GOT3 (cell line): ENCODE results near the gene GLIPR1L2.
"Not testable (repeated sequence)": the region's sequence is repeated elsewhere in the genome, so short reads cannot be mapped to it uniquely, and the experiment has no call there.

Experiments
- DNase-seq: peaks from one replicate; lab custom pipeline; 2025; ENCODE audit warnings: mixed read lengths; lab: John Stamatoyannopoulos, UW

The GLIPR1L2 gene

DNA sequence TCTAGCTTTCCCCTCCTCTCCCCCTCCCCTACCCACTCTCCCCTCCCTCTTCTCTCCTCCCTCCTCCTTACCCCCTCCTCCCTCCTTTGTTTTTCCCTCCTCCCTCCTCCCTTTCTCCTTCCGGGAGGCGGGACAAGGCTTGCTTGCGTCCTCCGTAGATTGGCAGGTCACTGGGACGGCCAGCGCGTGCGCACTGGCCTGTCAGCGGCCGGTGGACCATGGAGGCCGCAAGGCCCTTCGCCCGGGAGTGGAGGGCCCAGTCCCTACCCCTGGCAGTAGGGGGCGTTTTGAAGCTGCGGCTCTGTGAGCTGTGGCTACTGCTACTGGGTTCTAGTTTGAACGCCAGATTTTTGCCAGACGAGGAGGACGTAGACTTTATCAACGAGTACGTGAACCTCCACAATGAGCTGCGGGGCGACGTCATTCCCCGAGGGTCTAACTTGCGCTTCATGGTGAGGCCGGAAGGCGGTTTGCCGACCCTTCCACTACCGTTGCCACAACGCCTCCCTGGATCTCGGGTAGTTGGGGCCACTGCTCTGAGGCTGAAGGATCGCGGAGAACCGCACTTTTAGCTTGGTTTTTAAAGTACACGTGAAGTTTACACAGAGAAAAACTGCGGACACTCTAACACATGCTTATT lies at the start of gene GLIPR1L2:
TSS of gene GLIPR1L2 (plus strand) at position 191 of the 640 bp plus-strand sequence. CDS start at position 219, 28 bp downstream.
- DNase-seq: peak; percentile 65

DNA sequence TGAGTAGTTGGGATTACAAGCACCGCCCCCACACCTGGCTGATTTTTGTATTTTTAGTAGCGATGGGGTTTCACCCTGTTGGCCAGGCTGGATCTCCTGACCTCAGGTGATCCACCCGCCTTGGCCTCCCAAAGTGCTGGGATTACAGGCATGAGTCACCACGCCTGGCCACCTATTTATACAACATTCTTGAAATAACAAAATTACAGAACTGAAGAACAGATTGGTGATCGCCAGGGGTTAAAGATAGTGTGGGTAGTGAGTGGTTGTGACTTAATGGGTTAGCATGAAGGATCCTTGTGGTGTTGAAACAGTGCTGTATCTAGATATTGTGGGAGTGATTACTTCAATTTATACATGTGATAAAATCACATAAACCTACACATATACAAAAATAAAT lies 49.0 kb upstream of the GLIPR1L2 start:
- no peak for DNase-seq

DNA sequence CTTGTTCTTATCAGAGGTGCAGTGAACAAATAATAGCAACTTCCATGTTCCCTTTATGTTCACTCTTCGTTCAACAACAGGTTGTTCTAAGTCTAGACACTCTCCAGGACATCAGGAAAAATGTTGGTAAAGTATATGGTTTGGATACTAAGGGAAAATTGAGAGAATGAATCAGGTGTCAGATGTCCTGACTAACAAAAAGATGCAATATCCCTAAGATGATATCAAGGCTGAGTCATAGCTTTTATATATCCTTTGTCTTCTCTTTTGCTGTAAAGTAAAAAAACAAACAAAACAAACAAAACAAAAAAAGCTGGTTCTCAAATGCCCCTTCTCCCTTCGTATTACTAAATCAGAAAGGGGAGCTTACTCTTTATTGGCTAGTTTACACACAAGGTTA lies 45.4 kb upstream of the GLIPR1L2 start:
- DNase-seq: no peak

DNA sequence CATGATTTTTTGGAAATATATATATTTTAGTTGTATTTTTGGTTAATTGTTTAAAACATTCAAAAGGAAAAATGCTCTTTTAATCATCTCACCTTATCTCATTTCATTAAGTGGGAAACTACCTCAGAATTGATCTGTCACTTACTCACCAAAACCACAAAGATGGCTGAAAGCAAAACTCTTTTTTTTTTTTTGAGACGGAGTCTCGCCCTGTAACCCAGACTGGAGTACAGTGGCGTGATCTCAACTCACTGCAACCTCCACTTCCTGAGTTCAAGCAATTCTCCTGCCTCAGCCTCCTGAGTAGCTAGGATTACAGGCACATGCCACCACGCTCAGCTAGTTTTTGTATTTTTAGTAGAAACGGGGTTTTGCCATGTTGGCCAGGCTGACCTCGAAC lies 44.7 kb upstream of the GLIPR1L2 start:
- DNase-seq: not testable (repeated sequence)

DNA sequence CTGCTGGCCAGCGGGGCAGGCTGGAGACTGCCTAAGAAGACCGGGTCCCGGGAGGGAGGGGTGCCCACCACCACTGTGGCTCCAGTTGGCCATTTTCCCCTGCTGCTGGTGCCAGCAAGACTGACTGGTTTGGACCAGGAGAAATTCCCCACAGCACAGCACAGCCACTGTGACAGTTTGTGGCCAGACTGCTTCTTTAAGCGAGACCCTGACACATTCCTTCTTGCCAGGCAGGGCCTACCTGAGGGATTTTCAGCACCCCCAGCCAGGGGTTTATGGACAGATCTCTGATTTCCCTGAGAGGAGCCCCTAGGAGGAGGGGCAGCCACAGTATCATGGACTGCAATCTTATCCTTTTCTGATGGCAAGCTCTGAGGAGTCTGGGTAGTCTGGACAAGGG lies 40.9 kb upstream of the GLIPR1L2 start:
- no peak for DNase-seq

DNA sequence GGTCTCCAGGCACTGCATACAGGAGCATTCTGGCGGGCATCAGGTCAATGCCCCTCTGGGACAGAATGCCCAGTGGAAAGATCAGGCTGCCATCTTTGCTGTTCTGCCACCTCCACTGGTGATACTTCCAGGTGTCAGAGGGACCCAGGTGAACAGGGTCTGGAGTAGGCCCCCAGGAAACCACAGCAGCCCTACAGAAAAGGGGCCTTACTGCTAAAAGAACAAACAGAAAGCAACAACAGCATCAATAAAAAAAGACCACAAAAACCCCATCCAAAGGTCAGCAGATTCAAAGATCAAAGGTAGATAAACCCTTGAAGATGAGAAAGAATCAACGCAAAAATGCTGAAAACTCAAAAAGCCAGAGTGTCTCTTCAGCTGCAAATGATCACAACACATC lies 40.5 kb upstream of the GLIPR1L2 start:
- no peak for DNase-seq

DNA sequence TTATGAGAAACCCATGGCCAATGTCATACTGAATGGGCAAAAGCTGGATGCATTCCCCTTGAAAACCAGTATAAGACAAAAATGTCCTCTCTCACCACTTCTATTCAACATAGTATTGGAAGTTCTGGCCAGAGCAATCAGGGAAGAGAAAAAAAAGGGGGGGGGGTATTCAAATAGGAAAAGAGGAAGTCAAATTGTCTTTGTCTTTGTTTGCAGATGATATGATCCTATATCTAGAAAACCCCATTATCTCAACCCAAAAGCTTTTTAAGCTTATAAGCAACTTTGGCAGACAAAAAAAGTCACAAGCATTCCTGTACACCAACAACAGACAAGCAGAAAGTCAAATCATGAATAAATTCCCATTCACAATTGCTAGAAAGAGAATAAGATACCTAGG lies 36.9 kb upstream of the GLIPR1L2 start:
- DNase-seq: no peak

DNA sequence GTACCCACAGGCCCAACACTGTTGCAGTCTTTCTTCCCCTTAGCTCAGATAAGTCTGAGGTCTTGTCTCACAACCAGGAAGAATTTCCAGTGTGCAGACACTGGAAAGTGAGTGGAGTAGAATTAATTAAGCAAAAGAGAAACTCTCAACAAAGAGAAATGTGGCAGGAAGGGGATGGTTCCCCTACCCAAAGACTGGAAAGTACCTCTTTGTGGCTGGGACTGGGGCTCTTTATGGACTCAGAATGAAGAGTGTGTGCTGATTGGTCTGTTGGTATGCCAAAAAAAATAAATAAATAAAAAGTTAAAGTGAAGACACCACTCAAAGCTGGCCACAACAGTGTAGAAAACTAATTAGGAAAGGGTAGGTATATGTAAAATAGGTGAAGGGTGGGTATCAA lies 30.0 kb upstream of the GLIPR1L2 start:
- DNase-seq: no peak

DNA sequence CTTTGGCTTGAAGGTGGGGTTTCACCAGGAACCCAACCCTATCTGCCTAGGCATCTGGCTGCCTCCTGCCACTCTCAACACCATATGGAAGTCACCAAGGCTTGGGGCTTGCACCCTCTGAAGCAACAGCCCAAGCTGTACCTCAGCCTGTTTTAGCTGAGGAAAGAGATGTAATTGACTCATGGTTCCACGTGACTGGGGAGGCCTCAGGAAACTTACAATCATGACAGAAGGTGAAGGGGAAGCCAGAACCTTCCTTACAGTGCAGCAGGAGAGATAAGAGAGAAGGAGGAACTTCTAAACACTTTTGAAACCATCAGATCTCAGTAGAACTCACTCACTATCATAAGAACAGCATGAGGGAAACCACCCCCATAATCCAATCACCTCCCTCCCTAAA lies 29.5 kb upstream of the GLIPR1L2 start:
- no peak for DNase-seq

DNA sequence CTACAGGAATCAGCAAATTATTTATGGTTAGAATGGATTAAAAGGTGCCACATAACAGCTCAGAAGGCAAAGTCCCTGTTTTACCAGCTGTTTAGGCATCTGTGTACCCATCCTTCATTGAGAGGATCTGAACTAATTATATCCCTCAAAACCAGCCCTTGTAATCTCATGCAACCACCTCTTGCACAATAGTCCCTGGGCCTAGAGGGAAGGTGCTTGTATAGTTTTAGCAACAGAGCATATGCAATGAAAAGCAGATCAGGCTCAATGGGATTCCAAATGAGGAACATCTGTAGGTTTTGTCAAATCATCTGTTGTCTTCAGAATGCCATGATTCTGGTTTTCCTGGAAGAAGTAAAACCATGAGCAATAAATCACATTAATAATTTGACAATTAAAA lies 26.0 kb upstream of the GLIPR1L2 start:
- DNase-seq: no peak

DNA sequence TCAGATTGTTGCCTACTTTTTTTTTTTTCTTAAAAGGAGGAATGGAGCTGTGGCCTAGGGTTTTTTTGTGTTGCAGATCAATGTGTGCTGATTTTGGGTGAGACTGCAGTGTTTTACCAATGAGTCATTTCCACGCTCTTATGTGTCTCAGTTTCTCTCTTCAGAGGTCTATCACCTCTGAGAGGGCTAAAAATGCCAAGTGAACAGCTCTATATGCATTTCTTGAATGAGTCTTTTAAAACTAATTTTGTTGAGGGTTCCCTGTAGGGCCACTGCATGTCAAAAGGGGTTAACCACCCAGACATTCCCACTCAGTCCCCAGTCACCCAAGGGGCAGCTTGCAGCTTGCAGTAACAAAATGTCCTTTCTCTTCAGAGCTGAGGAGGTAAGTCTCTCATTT lies 24.3 kb upstream of the GLIPR1L2 start:
- no peak for DNase-seq

DNA sequence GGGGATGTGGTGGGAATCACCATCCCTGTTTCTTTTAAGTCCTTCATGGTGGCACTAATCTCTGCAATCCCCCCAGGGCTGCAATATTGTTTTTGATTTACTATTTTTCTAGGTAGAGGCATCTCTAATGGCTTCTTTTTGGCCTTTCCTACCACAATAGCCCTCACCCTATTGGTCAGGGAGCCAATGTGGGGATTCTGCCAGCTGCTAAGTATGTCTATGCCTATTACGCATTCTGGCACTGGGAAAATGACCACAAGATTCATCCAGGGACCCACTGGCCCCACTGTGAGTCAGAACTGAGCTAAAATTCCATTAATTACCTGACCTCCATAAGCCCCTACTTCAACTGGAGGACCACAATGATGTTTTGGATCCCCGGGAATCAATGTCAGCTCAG lies 15.9 kb upstream of the GLIPR1L2 start:
- DNase-seq: no peak

DNA sequence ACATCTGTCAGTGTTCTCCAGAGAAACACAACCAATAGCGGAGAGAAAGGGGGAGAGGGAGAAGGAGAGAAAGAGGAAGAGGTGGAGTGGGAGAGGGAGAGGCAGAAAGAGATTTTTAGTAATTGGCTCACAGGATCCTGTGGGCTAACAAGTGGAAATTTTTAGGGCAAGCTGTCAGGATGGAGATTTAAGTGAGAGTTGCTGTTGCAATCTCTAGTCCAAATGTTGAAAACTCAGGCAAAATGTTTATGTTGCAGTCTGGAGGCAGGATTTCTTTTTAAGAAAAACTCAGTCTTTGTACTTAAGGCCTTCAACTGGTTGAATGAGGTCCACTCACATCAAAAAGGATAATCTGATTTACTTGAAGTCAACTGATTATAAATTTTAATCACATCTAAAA lies 12.5 kb upstream of the GLIPR1L2 start:
- DNase-seq: no peak

DNA sequence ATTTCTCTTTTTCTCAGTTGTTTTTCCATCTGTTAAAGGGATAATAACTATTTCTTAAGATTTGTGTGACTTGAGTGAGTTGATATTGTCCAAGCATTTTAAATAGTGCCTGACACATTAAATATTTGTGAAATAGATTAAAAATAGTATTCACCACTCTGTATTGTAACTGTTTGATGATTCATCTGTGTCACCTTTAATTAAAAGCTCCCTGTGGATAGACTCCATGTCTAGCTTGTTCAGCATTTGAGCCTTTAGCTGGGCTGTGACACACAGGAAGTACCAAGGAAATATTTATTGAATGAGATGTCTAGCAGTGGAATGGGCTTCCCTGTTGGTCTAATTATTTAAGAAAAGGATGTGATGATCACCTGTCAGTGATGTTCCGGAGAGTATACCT lies 1.8 kb upstream of the GLIPR1L2 start:
- DNase-seq: no peak

DNA sequence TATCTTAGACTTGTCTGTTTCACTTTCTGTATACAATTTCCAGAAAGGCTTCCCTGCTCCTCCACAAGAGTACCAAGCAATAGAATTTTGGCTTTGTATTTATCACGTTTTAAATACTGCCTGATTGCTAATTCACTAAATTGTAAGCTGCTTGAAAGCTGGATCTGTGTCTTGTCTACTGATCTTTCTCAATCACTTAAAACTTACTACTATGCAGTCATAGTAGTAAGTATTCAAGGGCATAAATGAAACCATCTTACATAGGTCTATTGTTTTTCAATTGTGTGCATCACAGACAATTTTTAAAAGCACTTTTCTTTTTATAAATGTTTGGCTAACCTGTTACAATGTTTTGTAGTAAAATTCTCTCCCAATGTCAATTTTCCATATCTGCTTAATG lies 1.2 kb upstream of the GLIPR1L2 start:
- no peak for DNase-seq

DNA sequence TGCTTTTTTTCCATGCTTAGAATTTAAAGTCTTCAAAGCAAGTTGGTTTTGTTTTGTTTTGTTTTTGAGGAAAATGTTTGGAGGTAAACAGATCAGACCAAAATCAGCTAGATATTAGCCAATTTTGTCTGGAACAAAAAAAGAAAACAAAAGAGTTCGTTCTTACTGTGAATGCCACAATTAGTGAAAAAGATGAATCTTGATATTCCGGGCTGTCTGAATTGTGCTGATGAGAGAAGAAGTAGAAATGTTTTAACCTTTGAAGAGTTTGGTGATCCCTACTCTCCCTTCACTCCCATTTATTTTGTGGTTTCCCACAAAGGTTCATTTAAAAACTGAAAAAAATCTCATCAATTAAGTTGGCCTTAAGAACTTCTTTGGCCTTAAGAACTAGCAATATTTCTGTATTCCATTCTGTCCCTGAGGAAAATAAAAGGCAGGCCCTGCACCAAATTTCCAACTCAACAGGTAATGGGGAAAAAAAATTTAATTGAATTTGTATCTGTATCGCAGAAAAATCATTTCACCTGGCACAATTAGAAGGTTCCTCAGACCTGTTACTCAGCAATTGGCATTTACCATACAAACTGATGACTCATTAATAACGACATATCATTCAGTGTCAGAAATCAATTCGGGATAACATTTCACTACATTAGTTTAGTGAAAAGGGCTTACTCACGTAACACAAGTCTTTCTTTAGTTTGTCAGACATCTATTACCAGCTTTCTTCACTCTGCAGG lies 562 bp upstream of the GLIPR1L2 start:
- DNase-seq: no peak

DNA sequence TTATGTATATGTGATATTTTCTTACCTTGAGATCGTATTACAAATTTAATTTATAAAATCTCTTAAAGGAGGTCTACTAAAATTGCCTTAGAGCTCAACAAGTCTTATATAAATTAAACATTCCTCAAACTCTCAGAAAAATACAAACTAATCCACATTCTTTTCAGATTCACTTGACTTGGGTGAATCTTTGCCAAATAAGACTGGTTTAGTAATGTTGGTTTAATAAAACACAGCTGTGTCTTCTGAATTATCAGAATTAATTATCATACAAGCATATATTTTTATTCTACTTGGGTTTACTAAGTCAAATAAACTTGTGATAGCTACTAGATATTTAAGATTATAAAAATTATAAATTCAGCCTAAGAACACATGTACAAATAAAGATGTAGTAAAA lies 13.3 kb downstream of the GLIPR1L2 start:
- no peak for DNase-seq

DNA sequence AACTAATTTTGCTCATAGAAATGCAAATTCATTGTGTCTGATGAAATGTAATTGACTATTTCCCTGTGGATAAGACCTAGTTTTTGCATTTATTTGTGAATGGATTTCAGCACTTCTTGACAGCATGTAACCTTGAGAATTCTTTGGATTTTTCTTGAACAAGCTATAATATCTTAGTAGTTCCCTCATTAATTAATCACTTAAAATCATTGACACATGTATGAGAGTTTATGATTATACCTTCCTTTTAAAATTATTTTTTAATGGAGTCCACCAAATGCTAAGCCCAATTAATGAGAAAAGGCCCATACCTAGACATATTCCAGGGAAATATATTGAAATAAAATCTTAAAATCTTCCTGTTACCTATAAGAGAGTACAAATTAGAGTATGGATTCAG lies 16.8 kb downstream of the GLIPR1L2 start:
- DNase-seq: no peak

DNA sequence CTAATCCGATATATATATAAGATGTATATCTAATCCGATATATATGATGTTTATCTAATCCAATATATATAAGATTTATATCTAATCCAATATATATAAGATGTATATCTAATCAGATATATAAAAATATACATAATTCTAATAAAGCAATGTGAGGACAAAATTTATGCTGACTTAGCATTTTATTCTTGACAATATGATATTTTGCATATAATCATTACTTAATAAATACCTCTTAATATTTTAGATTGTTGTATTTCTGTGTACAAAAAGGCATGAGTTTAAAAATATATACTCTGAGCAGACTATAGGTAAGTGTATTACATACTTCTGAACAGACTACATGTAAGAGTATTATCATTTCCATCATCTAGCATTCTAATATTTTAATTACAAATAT lies 18.9 kb downstream of the GLIPR1L2 start:
- DNase-seq: no peak

DNA sequence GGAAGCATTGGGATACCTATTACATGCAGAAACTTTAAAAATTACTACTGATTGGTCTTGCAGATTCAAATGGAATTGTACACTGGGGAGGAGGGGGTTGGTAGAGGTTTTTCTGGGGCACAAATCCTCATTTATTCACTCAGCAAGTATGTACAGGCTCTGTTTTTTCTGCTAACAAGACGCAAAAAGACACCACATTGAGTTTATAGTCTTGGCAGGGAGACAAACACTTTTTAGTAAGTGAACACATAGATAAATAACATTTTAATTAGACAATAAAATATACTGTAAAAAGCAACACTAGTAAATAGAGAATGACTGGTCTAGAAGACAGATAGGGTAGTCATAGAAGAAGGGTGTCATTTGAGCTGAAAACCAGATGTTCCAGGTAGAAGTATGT lies 23.8 kb downstream of the GLIPR1L2 start:
- DNase-seq: no peak

DNA sequence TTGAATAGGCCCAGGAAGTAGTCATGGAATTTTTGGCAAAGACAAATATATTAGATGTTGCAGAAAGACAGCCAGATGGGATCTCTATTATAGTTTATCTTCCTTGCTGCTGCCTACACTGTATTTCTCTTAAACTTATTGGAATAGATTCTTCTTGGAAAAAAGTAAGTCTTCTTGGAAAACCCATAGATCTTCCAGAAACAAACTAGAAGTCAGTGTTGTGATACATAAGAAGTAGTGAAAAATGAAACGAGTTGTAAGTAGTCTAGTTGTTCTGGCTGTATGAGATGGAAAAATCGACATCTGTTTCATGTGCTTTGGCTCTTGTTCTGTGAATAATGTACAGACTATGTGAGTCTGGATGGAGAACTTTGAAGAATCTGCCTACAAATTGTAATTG lies 29.0 kb downstream of the GLIPR1L2 start:
- DNase-seq: no peak

DNA sequence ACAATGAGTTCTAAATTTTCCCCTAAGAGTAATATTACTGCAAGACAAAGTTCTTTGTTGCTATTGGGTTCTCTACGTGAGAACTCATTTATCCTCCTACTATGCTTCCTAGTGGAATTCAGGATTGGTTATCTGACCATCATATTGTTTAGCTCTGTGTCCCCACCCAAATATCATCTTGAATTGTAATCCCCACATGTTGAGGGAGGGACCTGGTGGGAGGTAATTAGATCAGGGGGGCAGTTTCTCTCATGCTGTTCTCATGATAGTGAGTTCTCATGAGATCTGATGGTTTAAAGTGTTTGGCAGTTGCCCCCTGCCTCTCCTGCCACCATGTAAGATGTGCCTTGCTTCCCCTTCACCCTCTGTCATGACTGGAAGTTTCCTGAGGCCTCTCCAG lies 36.6 kb downstream of the GLIPR1L2 start:
- no peak for DNase-seq

DNA sequence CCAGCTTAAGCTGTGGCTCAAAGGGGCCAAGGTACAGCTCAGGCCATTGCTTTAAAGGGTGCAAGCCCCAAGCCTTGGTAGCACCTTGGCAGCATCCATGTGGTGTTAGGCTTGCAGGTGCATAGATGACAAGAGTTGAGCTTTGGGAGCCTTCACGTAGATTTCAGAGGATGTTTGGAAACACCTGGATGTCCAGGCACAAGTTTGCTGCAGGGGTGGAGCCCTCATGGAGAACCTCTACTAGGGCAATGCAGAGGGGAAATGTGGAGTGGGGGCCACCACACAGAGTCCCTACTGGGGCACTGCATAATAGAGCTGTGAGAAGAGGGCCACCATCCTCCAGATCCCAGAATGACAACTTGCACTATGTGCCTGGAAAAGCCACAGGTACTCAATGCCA lies 37.9 kb downstream of the GLIPR1L2 start:
- DNase-seq: no peak

DNA sequence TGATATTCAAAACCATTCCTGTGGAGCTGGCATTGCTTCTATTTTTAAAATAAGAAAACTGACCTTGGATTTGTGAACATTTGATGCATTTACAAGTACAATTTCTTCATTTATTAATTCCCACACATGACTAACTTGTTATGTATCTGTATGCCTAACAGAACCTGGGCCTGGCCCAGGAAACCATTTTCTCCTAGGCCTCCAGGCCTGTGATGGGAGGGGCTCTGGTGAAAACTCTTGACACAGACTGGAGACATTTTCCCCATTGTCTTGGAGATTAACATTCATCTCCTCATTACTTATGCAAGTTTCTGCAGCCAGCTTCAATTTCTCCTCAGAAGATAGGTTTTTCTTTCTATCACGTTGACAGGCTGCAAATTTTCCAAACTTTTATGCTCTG lies 42.0 kb downstream of the GLIPR1L2 start:
- no peak for DNase-seq
